Measurements from ENCODE around the gene MAPK10.

GRCh38 chr4:85986266-85986665 is 373.6 kb downstream of the MAPK10 start:
- TF ChIP-seq CTCF (IDR thresholded peaks at IDR 0.05) (no peak), POLR2AphosphoS5 (IDR thresholded peaks at IDR 0.05) (no peak), POLR2A (IDR thresholded peaks at IDR 0.05) (no peak), EP300 (IDR thresholded peaks at IDR 0.05) (no peak)
